GM19193 (cell line): Measurements from ENCODE around the gene PHF13.

Experiments used
- POLR2A ChIP-seq: IDR thresholded peaks from 4 replicates; pipeline ENCODE4 v1.6.1; 2011; ENCODE audit not compliant: insufficient read depth, insufficient read length; ENCODE audit errors: extremely low read depth

Gene PHF13

GRCh38 chr1:6584126-6585080, 29.1 kb upstream of the PHF13 start:
- no peak for TF ChIP-seq POLR2A

GRCh38 chr1:6585081-6585722, 28.3 kb upstream of the PHF13 start:
- TF ChIP-seq POLR2A = no peak

GRCh38 chr1:6585841-6586240, 27.7 kb upstream of the PHF13 start:
- no peak for TF ChIP-seq POLR2A

- TF ChIP-seq POLR2A = peak; percentile 2
Measured at GRCh38 chr1:6586404-6586816, 27.1 kb upstream of the PHF13 start.

GRCh38 chr1:6587261-6588005, 26.1 kb upstream of the PHF13 start:
- TF ChIP-seq POLR2A = no peak

GRCh38 chr1:6588128-6588892, 25.2 kb upstream of the PHF13 start:
- no peak for TF ChIP-seq POLR2A

GRCh38 chr1:6588893-6589520, 24.5 kb upstream of the PHF13 start:
- no peak for TF ChIP-seq POLR2A

- TF ChIP-seq POLR2A = no peak
Measured at GRCh38 chr1:6590046-6590445, 23.5 kb upstream of the PHF13 start.

GRCh38 chr1:6591222-6591621, 22.3 kb upstream of the PHF13 start:
- no peak for TF ChIP-seq POLR2A

GRCh38 chr1:6591644-6592043, 21.9 kb upstream of the PHF13 start:
- no peak for TF ChIP-seq POLR2A

GRCh38 chr1:6592441-6592840, 21.1 kb upstream of the PHF13 start:
- no peak for TF ChIP-seq POLR2A

GRCh38 chr1:6592865-6593593, 20.5 kb upstream of the PHF13 start:
- TF ChIP-seq POLR2A = no peak

GRCh38 chr1:6593810-6594209, 19.7 kb upstream of the PHF13 start:
- TF ChIP-seq POLR2A = no peak
